K562 (cell line): ENCODE data around the gene CCT3. TPM values are rescaled to one million over a fixed set of nuclear protein-coding genes. Genes with fewer than 3 reads are reported as not detected.

ENCODE experiments used
- ATF7 ChIP-seq: fragments of 450-650 bp; IDR thresholded peaks from 2 replicates; pipeline ENCODE4 v1.7.1; 2014; ENCODE audit warnings: mild to moderate bottlenecking, moderate library complexity
- BRD4 ChIP-seq: fragments of 200-600 bp; sonication (generic); IDR thresholded peaks from 2 replicates; pipeline ENCODE4 v1.6.1; 2017; ENCODE audit warnings: inconsistent platforms
- CXXC5 ChIP-seq: fragments of 250-450 bp; sonication (Bioruptor Pico); IDR thresholded peaks from 2 replicates; pipeline ENCODE4 v1.8.0; 2022; ENCODE audit warnings: inconsistent platforms, mild to moderate bottlenecking, moderate library complexity
- DACH1 ChIP-seq: fragments of 450-650 bp; IDR thresholded peaks from 2 replicates; pipeline ENCODE4 v1.6.1; 2018; ENCODE audit not compliant: partially characterized antibody
- FOXP4 ChIP-seq: sonication (generic); formaldehyde crosslinking; IDR thresholded peaks from 2 replicates; pipeline ENCODE4 v1.8.0; 2022; ENCODE audit warnings: mild to moderate bottlenecking, missing genetic modification reagents, borderline replicate concordance
- GABPB2 ChIP-seq: fragments of 250-450 bp; sonication (Bioruptor Pico); conservative IDR thresholded peaks from 2 replicates; pipeline ENCODE4 v1.5.1; 2021; ENCODE audit warnings: mild to moderate bottlenecking
- ILF3 ChIP-seq: fragments of 450-650 bp; IDR thresholded peaks from 2 replicates; pipeline ENCODE4 v1.6.1; 2018; ENCODE audit warnings: antibody characterized with exemption, mild to moderate bottlenecking, moderate library complexity, borderline replicate concordance
- MYNN ChIP-seq, 2 experiments: sonication (generic); formaldehyde crosslinking in 1 of 2; IDR thresholded peaks; 2 replicates each; pipeline versions ENCODE4 v1.5.0 to v1.6.1; 2016 to 2020; ENCODE audit warnings: antibody characterized with exemption in 1 of 2, missing genetic modification reagents in 1 of 2
- NFYB ChIP-seq: IDR thresholded peaks from 2 replicates; pipeline ENCODE4 v1.6.1; 2011; ENCODE audit warnings: mild to moderate bottlenecking, moderate library complexity; ENCODE audit not compliant: insufficient read length; ENCODE audit errors: extremely low read depth
- POU5F1 ChIP-seq: fragments of 150-350 bp; IDR thresholded peaks from 2 replicates; pipeline ENCODE4 v1.6.1; 2014; ENCODE audit warnings: borderline replicate concordance, low read length, low read depth, mild to moderate bottlenecking; ENCODE audit not compliant: partially characterized antibody
- PPARD ChIP-seq: fragments of 250-450 bp; sonication (Bioruptor Pico); IDR thresholded peaks from 2 replicates; pipeline ENCODE4 v1.8.0; 2022; ENCODE audit warnings: inconsistent platforms, mild to moderate bottlenecking, moderate library complexity
- RBFOX2 ChIP-seq: fragments of 200-400 bp; formaldehyde crosslinking; IDR thresholded peaks from 2 replicates; pipeline ENCODE4 v1.6.1; 2017; ENCODE audit warnings: low read depth, mild to moderate bottlenecking, low read length, moderate library complexity
- TEAD1 ChIP-seq, 2 experiments: fragments of 450-650 bp in 1 of 2; sonication (generic) in 1 of 2; formaldehyde crosslinking; IDR thresholded peaks; 2 replicates each; pipeline versions ENCODE4 v1.4.0 to v1.8.0; 2020 to 2022; ENCODE audit warnings: mild to moderate bottlenecking in 2 of 2, missing genetic modification reagents in 1 of 2
- ZKSCAN3 ChIP-seq: fragments of 250-450 bp; sonication (Bioruptor Pico); IDR thresholded peaks from 2 replicates; pipeline ENCODE4 v1.4.0; 2020
- ZNF263 ChIP-seq: sonication (generic); formaldehyde crosslinking; IDR thresholded peaks from 2 replicates; pipeline ENCODE4 v1.8.0; 2022; ENCODE audit warnings: mild to moderate bottlenecking, missing genetic modification reagents, borderline replicate concordance
- polyA plus RNA-seq, 8 experiments: library from polyadenylated mRNA; depleted of rRNA in 4 of 8; stranded (reverse) in 5 of 8; unstranded in 3 of 8; fragments of >200 nt; fragmentation: Nextera tagmentation in 2 of 8; fragmentation: Illumina TruSeq in 1 of 8; extraction: Ambion mirVana in 2 of 8; extraction: Trizol in 1 of 8; gene quantifications; 2 replicates each; pipeline versions ENCODE4 v1.2.1 to v1.2.3, GENCODE V29; 2011 to 2014; ENCODE audit warnings: inconsistent platforms in 1 of 8, missing spikeins in 1 of 8
- total RNA-seq, 7 experiments: library from RNA; depleted of rRNA in 6 of 7; stranded (reverse); fragments of >200 nt in 6 of 7; fragmentation: Illumina TruSeq in 2 of 7; extraction: Trizol in 2 of 7; gene quantifications; 2 replicates each; pipeline versions ENCODE4 v1.2.1 to v1.2.3, GENCODE V29; 2011 to 2021; ENCODE audit warnings: low replicate concordance in 1 of 7
- TF ChIP-seq, protein P1 (sequence below): fragments of 250-450 bp; sonication (Bioruptor Pico); IDR thresholded peaks from 2 replicates; pipeline ENCODE4 v1.5.0; 2022; ENCODE audit warnings: mild to moderate bottlenecking
- TF ChIP-seq, protein P2 (sequence below): fragments of 150-350 bp; IDR thresholded peaks from 2 replicates; pipeline ENCODE4 v1.6.1; 2014; ENCODE audit warnings: low read depth, mild to moderate bottlenecking, low read length, borderline replicate concordance
- TF ChIP-seq, protein P3 (sequence below), 2 experiments: fragments of 450-650 bp; IDR thresholded peaks; 2 replicates each; pipeline ENCODE4 v1.6.1; 2016

The CCT3 gene
- total and polyA plus RNA-seq, 9 of the 15 experiments (the other 6 are each of a cell fraction or from before 2014, with no cell fraction given), result 475 to 1,167 (median 610) TPM

GRCh38 chr1:156338180-156338976, at the start of gene CCT3, which contains the start of gene TSACC (continued):
- TF ChIP-seq, protein P1, sequence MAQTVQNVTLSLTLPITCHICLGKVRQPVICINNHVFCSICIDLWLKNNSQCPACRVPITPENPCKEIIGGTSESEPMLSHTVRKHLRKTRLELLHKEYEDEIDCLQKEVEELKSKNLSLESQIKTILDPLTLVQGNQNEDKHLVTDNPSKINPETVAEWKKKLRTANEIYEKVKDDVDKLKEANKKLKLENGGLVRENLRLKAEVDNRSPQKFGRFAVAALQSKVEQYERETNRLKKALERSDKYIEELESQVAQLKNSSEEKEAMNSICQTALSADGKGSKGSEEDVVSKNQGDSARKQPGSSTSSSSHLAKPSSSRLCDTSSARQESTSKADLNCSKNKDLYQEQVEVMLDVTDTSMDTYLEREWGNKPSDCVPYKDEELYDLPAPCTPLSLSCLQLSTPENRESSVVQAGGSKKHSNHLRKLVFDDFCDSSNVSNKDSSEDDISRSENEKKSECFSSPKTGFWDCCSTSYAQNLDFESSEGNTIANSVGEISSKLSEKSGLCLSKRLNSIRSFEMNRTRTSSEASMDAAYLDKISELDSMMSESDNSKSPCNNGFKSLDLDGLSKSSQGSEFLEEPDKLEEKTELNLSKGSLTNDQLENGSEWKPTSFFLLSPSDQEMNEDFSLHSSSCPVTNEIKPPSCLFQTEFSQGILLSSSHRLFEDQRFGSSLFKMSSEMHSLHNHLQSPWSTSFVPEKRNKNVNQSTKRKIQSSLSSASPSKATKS (CRISPR knock-in tag), result no peak
- TF ChIP-seq ILF3 (no peak), MYNN (IDR thresholded peaks at IDR 0.05) (no peak), MYNN (CRISPR knock-in tag; IDR thresholded peaks at IDR 0.05) (no peak), RBFOX2 (peak; percentile 86), TEAD1 (CRISPR knock-in tag; IDR thresholded peaks at IDR 0.05) (peak in 1 of 2 experiments; percentile 28; a peak in 1 of 4 replicates), GABPB2 (CRISPR knock-in tag) (no peak), NFYB (peak; percentile 98), FOXP4 (peak; percentile 71; the same call in 1 of the 2 replicates), POU5F1 (peak; percentile 62), ZNF263 (CRISPR knock-in tag) (no peak), ATF7 (peak; percentile 63), CXXC5 (CRISPR knock-in tag) (peak; percentile 98), BRD4 (no peak), PPARD (CRISPR knock-in tag) (no peak), DACH1 (no peak), ZKSCAN3 (CRISPR knock-in tag) (0 out of 2 replicates have a peak, but pooled peaks have one; percentile 79)
- TF ChIP-seq, protein P2, sequence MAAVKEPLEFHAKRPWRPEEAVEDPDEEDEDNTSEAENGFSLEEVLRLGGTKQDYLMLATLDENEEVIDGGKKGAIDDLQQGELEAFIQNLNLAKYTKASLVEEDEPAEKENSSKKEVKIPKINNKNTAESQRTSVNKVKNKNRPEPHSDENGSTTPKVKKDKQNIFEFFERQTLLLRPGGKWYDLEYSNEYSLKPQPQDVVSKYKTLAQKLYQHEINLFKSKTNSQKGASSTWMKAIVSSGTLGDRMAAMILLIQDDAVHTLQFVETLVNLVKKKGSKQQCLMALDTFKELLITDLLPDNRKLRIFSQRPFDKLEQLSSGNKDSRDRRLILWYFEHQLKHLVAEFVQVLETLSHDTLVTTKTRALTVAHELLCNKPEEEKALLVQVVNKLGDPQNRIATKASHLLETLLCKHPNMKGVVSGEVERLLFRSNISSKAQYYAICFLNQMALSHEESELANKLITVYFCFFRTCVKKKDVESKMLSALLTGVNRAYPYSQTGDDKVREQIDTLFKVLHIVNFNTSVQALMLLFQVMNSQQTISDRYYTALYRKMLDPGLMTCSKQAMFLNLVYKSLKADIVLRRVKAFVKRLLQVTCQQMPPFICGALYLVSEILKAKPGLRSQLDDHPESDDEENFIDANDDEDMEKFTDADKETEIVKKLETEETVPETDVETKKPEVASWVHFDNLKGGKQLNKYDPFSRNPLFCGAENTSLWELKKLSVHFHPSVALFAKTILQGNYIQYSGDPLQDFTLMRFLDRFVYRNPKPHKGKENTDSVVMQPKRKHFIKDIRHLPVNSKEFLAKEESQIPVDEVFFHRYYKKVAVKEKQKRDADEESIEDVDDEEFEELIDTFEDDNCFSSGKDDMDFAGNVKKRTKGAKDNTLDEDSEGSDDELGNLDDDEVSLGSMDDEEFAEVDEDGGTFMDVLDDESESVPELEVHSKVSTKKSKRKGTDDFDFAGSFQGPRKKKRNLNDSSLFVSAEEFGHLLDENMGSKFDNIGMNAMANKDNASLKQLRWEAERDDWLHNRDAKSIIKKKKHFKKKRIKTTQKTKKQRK, result peak; percentile 40; the same call in 1 of the 2 replicates
- TF ChIP-seq, protein P3, sequence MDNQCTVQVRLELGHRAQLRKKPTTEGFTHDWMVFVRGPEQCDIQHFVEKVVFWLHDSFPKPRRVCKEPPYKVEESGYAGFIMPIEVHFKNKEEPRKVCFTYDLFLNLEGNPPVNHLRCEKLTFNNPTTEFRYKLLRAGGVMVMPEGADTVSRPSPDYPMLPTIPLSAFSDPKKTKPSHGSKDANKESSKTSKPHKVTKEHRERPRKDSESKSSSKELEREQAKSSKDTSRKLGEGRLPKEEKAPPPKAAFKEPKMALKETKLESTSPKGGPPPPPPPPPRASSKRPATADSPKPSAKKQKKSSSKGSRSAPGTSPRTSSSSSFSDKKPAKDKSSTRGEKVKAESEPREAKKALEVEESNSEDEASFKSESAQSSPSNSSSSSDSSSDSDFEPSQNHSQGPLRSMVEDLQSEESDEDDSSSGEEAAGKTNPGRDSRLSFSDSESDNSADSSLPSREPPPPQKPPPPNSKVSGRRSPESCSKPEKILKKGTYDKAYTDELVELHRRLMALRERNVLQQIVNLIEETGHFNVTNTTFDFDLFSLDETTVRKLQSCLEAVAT (IDR thresholded peaks at IDR 0.05), result peak in 1 of 2 experiments; percentile 62; a peak in 2 of 4 replicates
